Measurements from ENCODE around the gene KCNJ18.
"Not testable (repeated sequence)": the region's sequence is repeated elsewhere in the genome, so short reads cannot be mapped to it uniquely, and the experiment has no call there.

DNA sequence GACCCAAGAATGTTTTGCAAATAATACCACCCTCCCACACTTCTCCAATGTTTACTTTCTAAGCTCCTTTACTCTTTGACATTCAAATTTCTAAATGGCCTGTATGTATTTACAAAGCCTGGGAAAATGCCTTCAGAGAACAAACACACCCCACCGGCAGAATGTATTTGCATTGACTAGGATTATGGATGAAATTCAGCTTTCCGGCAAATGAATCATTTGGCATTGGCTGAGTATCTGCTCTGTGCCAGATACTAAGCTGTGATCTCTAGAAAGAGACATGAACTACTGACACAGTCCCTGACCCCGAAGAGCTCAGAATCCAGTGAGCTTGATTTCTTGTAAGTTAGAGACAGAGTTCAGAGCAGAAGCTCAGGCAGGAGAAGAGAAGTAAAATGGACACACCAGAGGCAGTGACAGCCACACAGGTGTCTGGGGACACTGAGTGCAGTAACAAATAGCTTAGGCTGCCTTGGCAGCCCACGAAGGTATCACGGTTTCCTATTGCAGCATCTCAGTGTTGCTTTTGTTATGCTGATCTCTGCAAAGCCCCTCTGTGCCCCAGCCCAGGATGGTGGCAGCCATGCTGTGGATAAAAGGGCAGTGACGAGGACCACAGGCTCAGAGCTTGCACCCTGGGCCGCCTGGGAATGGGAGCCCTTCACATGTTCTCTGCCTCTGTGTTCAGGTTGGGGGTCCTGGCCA lies 24.8 kb upstream of the KCNJ18 start:
- TF ChIP-seq, protein P1, sequence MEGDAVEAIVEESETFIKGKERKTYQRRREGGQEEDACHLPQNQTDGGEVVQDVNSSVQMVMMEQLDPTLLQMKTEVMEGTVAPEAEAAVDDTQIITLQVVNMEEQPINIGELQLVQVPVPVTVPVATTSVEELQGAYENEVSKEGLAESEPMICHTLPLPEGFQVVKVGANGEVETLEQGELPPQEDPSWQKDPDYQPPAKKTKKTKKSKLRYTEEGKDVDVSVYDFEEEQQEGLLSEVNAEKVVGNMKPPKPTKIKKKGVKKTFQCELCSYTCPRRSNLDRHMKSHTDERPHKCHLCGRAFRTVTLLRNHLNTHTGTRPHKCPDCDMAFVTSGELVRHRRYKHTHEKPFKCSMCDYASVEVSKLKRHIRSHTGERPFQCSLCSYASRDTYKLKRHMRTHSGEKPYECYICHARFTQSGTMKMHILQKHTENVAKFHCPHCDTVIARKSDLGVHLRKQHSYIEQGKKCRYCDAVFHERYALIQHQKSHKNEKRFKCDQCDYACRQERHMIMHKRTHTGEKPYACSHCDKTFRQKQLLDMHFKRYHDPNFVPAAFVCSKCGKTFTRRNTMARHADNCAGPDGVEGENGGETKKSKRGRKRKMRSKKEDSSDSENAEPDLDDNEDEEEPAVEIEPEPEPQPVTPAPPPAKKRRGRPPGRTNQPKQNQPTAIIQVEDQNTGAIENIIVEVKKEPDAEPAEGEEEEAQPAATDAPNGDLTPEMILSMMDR (conservative IDR thresholded peaks at IDR 0.05; ENCODE audit: low read depth, low read length), result not testable (repeated sequence)
- not testable (repeated sequence) for TF ChIP-seq EZH2 (IDR thresholded peaks at IDR 0.05; ENCODE audit: low read length, unreplicated experiment)
